CD4-positive, CD25-positive, alpha-beta regulatory T cell (primary cell): ENCODE measurements around the gene PREX1. TPM values are rescaled to one million over a fixed set of nuclear protein-coding genes. Genes with fewer than 3 reads are reported as not detected.
"Not testable (repeated sequence)": the region's sequence is repeated elsewhere in the genome, so short reads cannot be mapped to it uniquely, and the experiment has no call there.

Experiments
- ATAC-seq, 2 donors: fragments of 150-1000 bp; cut with Tn5 transposase; one replicate each; pipeline ENCODE4 v1.10.0; 2021; ENCODE audit warnings: low read depth in 2 of 2, moderate number of reproducible peaks in 2 of 2, moderate library complexity in 1 of 2
- DNase-seq, 3 donors: peaks; one replicate each; pipeline versions ENCODE4 v3.0.0 to v3.0.0-alpha.2; 2012 to 2022; ENCODE audit warnings: mixed read lengths in 1 of 3
- H3K27ac ChIP-seq: one replicate; pipeline ENCODE4 v1.7.0; 2013; ENCODE audit warnings: mild to moderate bottlenecking, low read length; ENCODE audit not compliant: insufficient read depth, poor library complexity, severe bottlenecking
- H3K27me3 ChIP-seq: one replicate; pipeline ENCODE4 v1.7.0; 2013; ENCODE audit warnings: low read length; ENCODE audit not compliant: control insufficient read depth, insufficient read depth
- H3K36me3 ChIP-seq: one replicate; pipeline ENCODE4 v1.7.0; 2013; ENCODE audit warnings: mild to moderate bottlenecking, low read length, moderate library complexity; ENCODE audit not compliant: control insufficient read depth, insufficient read depth
- H3K4me1 ChIP-seq: 2 replicates; pipeline ENCODE4 v1.7.0; 2013; ENCODE audit warnings: mild to moderate bottlenecking, low read length; ENCODE audit not compliant: insufficient read depth, control insufficient read depth, poor library complexity, severe bottlenecking
- H3K4me3 ChIP-seq: one replicate; pipeline ENCODE4 v1.7.0; 2013; ENCODE audit warnings: low read depth, mild to moderate bottlenecking, low read length, moderate library complexity
- H3K9me3 ChIP-seq, 2 experiments: 1 replicate in 1 of 2; 2 replicates in 1 of 2; pipeline ENCODE4 v1.7.0; 2013; ENCODE audit warnings: low read length in 2 of 2, mild to moderate bottlenecking in 1 of 2, moderate library complexity in 1 of 2; ENCODE audit not compliant: control insufficient read depth in 2 of 2
- H3K27ac Mint-ChIP-seq, 3 donors: one replicate each; pipeline ENCODE4 v1.8.0; 2020 to 2022; ENCODE audit warnings: mild to moderate bottlenecking in 3 of 3, mixed read lengths in 3 of 3, moderate library complexity in 2 of 3
- H3K27me3 Mint-ChIP-seq: one replicate; pipeline ENCODE4 v1.8.0; 2022; ENCODE audit warnings: mild to moderate bottlenecking, mixed read lengths
- H3K36me3 Mint-ChIP-seq: one replicate; pipeline ENCODE4 v1.8.0; 2020; ENCODE audit warnings: mixed read lengths
- H3K4me1 Mint-ChIP-seq, 4 donors: one replicate each; pipeline ENCODE4 v1.8.0; 2020 to 2022; ENCODE audit warnings: mixed read lengths in 4 of 4, mild to moderate bottlenecking in 1 of 4
- H3K4me3 Mint-ChIP-seq, 4 donors: one replicate each; pipeline ENCODE4 v1.8.0; 2020 to 2022; ENCODE audit warnings: mild to moderate bottlenecking in 4 of 4, mixed read lengths in 4 of 4, moderate library complexity in 3 of 4
- H3K9me3 Mint-ChIP-seq, 7 donors: one replicate each; pipeline ENCODE4 v1.8.0; 2020 to 2022; ENCODE audit warnings: mixed read lengths in 7 of 7, mild to moderate bottlenecking in 3 of 7, moderate library complexity in 2 of 7
- polyA plus RNA-seq, 4 donors: library from polyadenylated mRNA; unstranded; fragments of 300-500 nt; fragmentation: Illumina TruSeq; gene quantifications; one replicate each; pipeline ENCODE4 v1.2.3, GENCODE V29; 2021
- total RNA-seq: library from RNA; stranded (reverse); gene quantifications from one replicate; pipeline ENCODE4 v1.2.3, GENCODE V29; 2022

Gene PREX1
- total and polyA plus RNA-seq, 5 donors from 2014 or later, result 40.8 to 264 (median 57.0) TPM

GRCh38 chr20:48781634-48782033 is 46.2 kb downstream of the PREX1 start:
- H3K36me3 ChIP-seq, result peaks cover 32% of the 10 kb centered on the region
- H3K27me3 ChIP-seq, result no peaks in the 10 kb centered on the region
- H3K27ac ChIP-seq, result peak overlapping the region; percentile 37
- DNase-seq (no peak), ATAC-seq (no peak)
- H3K4me3 Mint-ChIP-seq, result peak overlapping the region in 1 of 4 donors; percentile 56
- H3K4me3 ChIP-seq, result peak overlapping the region; percentile 7
- peaks cover 0 to 5% (median 0%) of the 10 kb centered on the region in 7 donors for H3K9me3 Mint-ChIP-seq
- H3K27me3 Mint-ChIP-seq, result no peaks in the 10 kb centered on the region
- peaks cover 15 to 49% (median 35%) of the 10 kb centered on the region in 4 donors for H3K4me1 Mint-ChIP-seq
- H3K9me3 ChIP-seq, result no peaks in the 10 kb centered on the region
- H3K36me3 Mint-ChIP-seq, result peaks cover 25% of the 10 kb centered on the region
- H3K4me1 ChIP-seq, result peaks cover 62% of the 10 kb centered on the region
- peak overlapping the region; percentile 38 to 86 (median 85) for H3K27ac Mint-ChIP-seq

GRCh38 chr20:48779435-48779834 is 48.4 kb downstream of the PREX1 start:
- H3K4me3 ChIP-seq, result no peak overlapping the region
- DNase-seq (no peak), ATAC-seq (no peak)
- Mint-ChIP-seq H3K36me3 (peaks cover 35% of the 10 kb centered on the region), H3K4me3 (no peak overlapping the region), H3K4me1 (peaks cover 10 to 41% (median 36%) of the 10 kb centered on the region in 4 donors), H3K9me3 (peaks cover 0 to 5% (median 0%) of the 10 kb centered on the region in 7 donors), H3K27me3 (no peaks in the 10 kb centered on the region), H3K27ac (peak overlapping the region in 2 of 3 donors; percentile 39 to 44)
- H3K27me3 ChIP-seq, result no peaks in the 10 kb centered on the region
- peak overlapping the region; percentile 10 for H3K27ac ChIP-seq
- peaks cover 61% of the 10 kb centered on the region for H3K4me1 ChIP-seq
- H3K36me3 ChIP-seq, result peaks cover 22% of the 10 kb centered on the region
- no peaks in the 10 kb centered on the region for H3K9me3 ChIP-seq

GRCh38 chr20:48777821-48778220 is 50.0 kb downstream of the PREX1 start:
- H3K4me3 Mint-ChIP-seq, result no peak overlapping the region
- H3K4me1 ChIP-seq, result peaks cover 51% of the 10 kb centered on the region
- ATAC-seq (no peak), DNase-seq (no peak)
- peaks cover 25% of the 10 kb centered on the region for H3K36me3 ChIP-seq
- H3K36me3 Mint-ChIP-seq, result peaks cover 40% of the 10 kb centered on the region
- H3K27ac ChIP-seq, result no peak overlapping the region
- no peak overlapping the region for H3K4me3 ChIP-seq
- H3K4me1 Mint-ChIP-seq, result peaks cover 10 to 55% (median 44%) of the 10 kb centered on the region in 4 donors
- peaks cover 0 to 5% (median 0%) of the 10 kb centered on the region in 7 donors for H3K9me3 Mint-ChIP-seq
- peak overlapping the region in 1 of 3 donors; percentile 36 for H3K27ac Mint-ChIP-seq
- H3K27me3 Mint-ChIP-seq, result no peaks in the 10 kb centered on the region
- H3K27me3 ChIP-seq, result no peaks in the 10 kb centered on the region
- no peaks in the 10 kb centered on the region for H3K9me3 ChIP-seq

GRCh38 chr20:48777005-48777404 is 50.8 kb downstream of the PREX1 start:
- Histone ChIP-seq H3K4me1 (peaks cover 51% of the 10 kb centered on the region), H3K4me3 (no peak overlapping the region), H3K9me3 (no peaks in the 10 kb centered on the region), H3K27me3 (no peaks in the 10 kb centered on the region), H3K27ac (no peak overlapping the region), H3K36me3 (peaks cover 22% of the 10 kb centered on the region)
- peaks cover 0 to 5% (median 0%) of the 10 kb centered on the region in 7 donors for H3K9me3 Mint-ChIP-seq
- peak overlapping the region; percentile 12 to 45 (median 20) for H3K27ac Mint-ChIP-seq
- H3K4me1 Mint-ChIP-seq, result peaks cover 10 to 62% (median 45%) of the 10 kb centered on the region in 4 donors
- peak overlapping the region in 1 of 4 donors; percentile 30 for H3K4me3 Mint-ChIP-seq
- peaks cover 40% of the 10 kb centered on the region for H3K36me3 Mint-ChIP-seq
- DNase-seq (no peak), ATAC-seq (no peak)
- H3K27me3 Mint-ChIP-seq, result no peaks in the 10 kb centered on the region

GRCh38 chr20:48776306-48776705 is 51.5 kb downstream of the PREX1 start:
- H3K4me1 ChIP-seq, result peaks cover 50% of the 10 kb centered on the region
- ATAC-seq (no peak), DNase-seq (no peak)
- H3K27me3 ChIP-seq, result no peaks in the 10 kb centered on the region
- Mint-ChIP-seq H3K27me3 (no peaks in the 10 kb centered on the region), H3K4me1 (peaks cover 10 to 68% (median 42%) of the 10 kb centered on the region in 4 donors), H3K9me3 (peaks cover 0 to 5% (median 0%) of the 10 kb centered on the region in 7 donors), H3K36me3 (peaks cover 37% of the 10 kb centered on the region), H3K27ac (peak overlapping the region in 2 of 3 donors; percentile 45 to 79), H3K4me3 (no peak overlapping the region)
- no peaks in the 10 kb centered on the region for H3K9me3 ChIP-seq
- H3K36me3 ChIP-seq, result peaks cover 22% of the 10 kb centered on the region
- H3K4me3 ChIP-seq, result no peak overlapping the region
- H3K27ac ChIP-seq, result no peak overlapping the region

- not testable (repeated sequence) for DNase-seq, H3K9me3 ChIP-seq, H3K4me3 ChIP-seq, H3K27me3 Mint-ChIP-seq, H3K27ac ChIP-seq, H3K9me3 Mint-ChIP-seq, H3K27me3 ChIP-seq, ATAC-seq
- Mint-ChIP-seq H3K27ac (peak overlapping the region; percentile 78 to 93 (median 78)), H3K36me3 (peaks cover 32% of the 10 kb centered on the region), H3K4me1 (peaks cover 10 to 75% (median 42%) of the 10 kb centered on the region in 4 donors), H3K4me3 (peak overlapping the region in 1 of 4 donors; percentile 76)
- peaks cover 52% of the 10 kb centered on the region for H3K4me1 ChIP-seq
- H3K36me3 ChIP-seq, result peaks cover 27% of the 10 kb centered on the region
Observed at GRCh38 chr20:48775545-48775944, 52.3 kb downstream of the PREX1 start.

- H3K36me3 ChIP-seq, result peaks cover 26% of the 10 kb centered on the region
- H3K4me3 ChIP-seq, result no peak overlapping the region
- no peaks in the 10 kb centered on the region for H3K27me3 ChIP-seq
- no peak overlapping the region for H3K27ac ChIP-seq
- Mint-ChIP-seq H3K4me3 (peak overlapping the region in 1 of 4 donors; percentile 76), H3K27ac (peak overlapping the region in 2 of 3 donors; percentile 78), H3K4me1 (peaks cover 15 to 84% (median 42%) of the 10 kb centered on the region in 4 donors), H3K27me3 (no peaks in the 10 kb centered on the region), H3K9me3 (peaks cover 0 to 3% (median 0%) of the 10 kb centered on the region in 7 donors), H3K36me3 (peaks cover 26% of the 10 kb centered on the region)
- peaks cover 60% of the 10 kb centered on the region for H3K4me1 ChIP-seq
- no peak for ATAC-seq
- no peak for DNase-seq
- H3K9me3 ChIP-seq, result no peaks in the 10 kb centered on the region
Observed at GRCh38 chr20:48774696-48775095, 53.1 kb downstream of the PREX1 start.

- Mint-ChIP-seq H3K36me3 (peaks cover 23% of the 10 kb centered on the region), H3K9me3 (no peaks in the 10 kb centered on the region), H3K4me3 (peak overlapping the region in 3 of 4 donors; percentile 41 to 77 (median 68)), H3K27me3 (no peaks in the 10 kb centered on the region), H3K27ac (peak overlapping the region; percentile 78 to 93 (median 91)), H3K4me1 (peaks cover 14 to 91% (median 43%) of the 10 kb centered on the region in 4 donors)
- peaks cover 68% of the 10 kb centered on the region for H3K4me1 ChIP-seq
- DNase-seq (no peak), ATAC-seq (no peak)
- H3K27me3 ChIP-seq, result no peaks in the 10 kb centered on the region
- H3K4me3 ChIP-seq, result no peak overlapping the region
- H3K36me3 ChIP-seq, result peaks cover 23% of the 10 kb centered on the region
- H3K27ac ChIP-seq, result peak overlapping the region; percentile 34
- H3K9me3 ChIP-seq, result no peaks in the 10 kb centered on the region
Observed at GRCh38 chr20:48773837-48774418, 53.9 kb downstream of the PREX1 start.
